GM21619 (cell line): ENCODE results near the gene MCC.
A peak's percentile ranks its signal among the peaks of the same experiment; 100 is the strongest.

ENCODE experiments used
- ATAC-seq: cut with Tn5 transposase; IDR thresholded peaks from one replicate; pipeline ENCODE4 v1.9.1; 2021; ENCODE audit not compliant: unreplicated experiment

Gene MCC

DNA sequence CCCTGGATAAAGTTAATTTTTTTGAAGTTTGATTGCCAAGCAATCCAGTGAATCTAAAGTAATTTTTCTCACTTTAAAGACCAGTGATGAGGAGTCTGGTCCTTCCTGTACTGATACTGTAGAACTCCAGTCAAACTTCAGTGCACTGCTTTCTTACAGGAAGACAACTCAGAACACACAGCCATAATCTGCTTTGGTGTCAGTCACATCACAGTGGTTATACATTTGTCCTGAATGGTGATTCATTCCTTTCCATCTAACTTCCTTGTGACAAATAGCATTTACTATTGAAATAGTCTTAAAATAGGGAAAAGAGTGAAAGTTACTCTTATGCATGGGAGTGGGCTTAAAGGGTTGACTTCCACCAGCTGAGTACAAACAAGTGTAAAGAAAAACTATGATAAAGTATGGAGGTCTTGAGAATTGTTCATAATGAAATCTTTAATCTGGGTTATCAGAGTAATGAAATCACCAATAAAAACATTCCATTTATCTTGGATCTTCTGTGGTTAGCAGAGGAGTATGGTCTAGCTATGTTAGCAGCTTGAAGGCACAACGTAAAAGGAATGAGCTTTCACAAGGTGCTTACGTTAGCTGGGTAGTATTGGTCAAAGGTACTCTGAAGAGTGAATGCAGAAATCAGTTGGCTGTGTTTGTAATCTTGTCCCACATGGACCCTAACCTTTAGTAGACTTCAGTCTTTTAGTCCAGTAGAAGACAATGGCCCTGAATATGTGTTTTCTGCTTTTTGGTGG is 470.2 kb downstream of the MCC start:
- ATAC-seq, result no peak

DNA sequence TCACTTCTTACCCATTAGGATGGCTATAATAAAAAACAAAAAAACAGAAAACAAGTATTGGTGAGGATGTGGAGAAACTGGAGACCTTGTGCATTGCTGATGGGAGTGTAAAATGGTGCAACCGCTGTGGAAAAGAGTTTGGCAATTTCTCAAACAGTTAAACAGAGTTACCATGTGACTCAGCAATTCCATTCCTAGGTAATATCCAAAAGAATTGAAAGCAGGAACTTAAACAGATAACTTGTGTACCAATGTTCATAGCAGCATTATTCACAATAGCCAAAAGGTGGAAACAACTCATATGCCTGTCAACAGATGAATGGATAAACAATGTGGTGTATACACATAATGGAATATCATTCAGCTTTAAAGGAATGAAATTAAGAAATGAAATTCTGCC is 482.8 kb downstream of the MCC start:
- no peak for ATAC-seq

GRCh38 chr5:113003763-113004162 is 484.5 kb downstream of the MCC start:
- ATAC-seq, result no peak

GRCh38 chr5:113002423-113002822 is 485.8 kb downstream of the MCC start:
- ATAC-seq, result no peak

DNA sequence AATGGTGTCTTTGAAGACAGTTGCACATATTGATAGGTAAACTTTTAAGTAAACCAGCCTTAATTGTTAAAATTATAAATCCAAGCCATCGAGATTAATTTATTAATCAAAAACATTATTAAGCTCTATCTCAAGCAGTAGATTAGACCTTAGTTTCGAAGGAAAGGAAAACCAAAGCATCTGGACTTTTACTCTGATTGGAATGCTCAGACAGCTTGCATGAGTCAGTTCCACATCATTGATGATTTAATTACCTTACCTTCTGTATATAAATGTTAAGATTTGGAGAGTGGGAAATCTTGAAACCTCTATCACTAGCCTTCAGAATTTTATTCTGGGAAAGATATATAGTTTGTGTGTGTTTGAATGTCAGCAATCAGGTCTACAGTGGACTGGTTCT is 487.8 kb downstream of the MCC start:
- no peak for ATAC-seq

DNA sequence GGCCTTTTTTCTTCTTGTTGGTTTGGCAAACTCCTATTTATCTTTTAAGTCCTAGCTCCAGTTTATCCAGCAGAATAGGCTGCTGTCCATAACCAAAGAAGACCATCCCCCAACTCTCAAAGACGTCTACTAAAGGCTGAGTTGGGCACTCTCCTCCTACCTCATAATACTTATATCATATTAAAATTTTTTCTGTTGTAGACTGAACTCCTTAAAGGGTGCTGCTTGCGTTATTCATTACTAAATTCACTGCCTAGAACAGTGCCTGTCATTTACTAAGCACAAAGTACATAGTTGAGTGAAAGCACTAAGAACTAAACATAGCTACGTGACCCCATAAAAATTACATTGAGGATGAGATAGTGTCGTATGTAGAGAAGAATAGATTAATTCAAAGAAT is 490.0 kb downstream of the MCC start:
- ATAC-seq, result no peak

DNA sequence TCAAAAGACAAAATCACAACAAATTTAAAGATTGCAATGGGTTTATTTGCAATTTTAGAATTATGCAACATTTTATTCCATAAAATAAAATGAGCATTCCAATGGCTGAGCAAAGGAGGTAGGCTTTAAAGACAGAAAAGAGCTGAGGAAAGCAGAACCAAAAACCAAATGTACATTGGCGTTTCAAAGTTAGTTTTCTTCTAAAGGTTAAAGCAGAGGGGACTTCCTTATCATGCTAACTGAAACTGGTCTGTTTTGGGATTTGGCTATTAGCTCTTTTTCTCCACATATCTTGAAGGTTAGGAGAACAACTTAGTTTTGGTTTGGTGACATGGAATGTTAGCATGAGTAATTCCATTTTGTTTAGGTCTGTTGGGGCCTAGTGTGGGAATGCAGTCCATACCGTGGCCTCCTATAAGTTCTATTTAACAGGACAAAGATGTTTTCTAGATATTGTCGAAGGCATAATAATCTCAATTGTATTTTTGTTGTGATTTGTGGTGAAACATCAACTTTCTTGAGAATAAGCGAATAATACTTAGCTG is 491.4 kb downstream of the MCC start:
- no peak for ATAC-seq

- peak; percentile 91 for ATAC-seq
Measured at GRCh38 chr5:112995764-112996618, 492.3 kb downstream of the MCC start.

- ATAC-seq, result no peak
Measured at GRCh38 chr5:112986224-112986623, 502.0 kb downstream of the MCC start.

GRCh38 chr5:112983363-112983762 is 504.9 kb downstream of the MCC start:
- no peak for ATAC-seq

- ATAC-seq, result no peak
Measured at GRCh38 chr5:112979723-112980122, 508.5 kb downstream of the MCC start.

DNA sequence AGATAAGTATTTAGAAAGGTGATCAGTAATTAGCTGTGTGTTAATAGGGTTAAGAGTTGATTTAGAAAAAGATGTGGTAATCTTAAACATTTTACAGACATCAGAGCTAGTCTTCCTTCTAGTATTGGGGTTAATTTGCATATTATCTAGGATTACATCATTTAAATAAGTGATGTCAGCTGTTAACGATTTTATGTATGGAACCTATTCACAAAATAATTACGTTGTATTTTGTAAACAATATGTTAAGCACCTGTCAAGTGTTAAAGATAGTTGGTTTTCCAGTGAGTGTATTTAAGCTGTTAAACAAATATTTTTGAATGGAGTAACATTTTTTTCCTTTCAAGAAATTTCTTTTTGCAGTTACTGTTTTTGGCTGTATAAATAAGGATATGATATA is 509.4 kb downstream of the MCC start:
- no peak for ATAC-seq

- no peak for ATAC-seq
Measured at GRCh38 chr5:112977440-112977861, 510.8 kb downstream of the MCC start.

DNA sequence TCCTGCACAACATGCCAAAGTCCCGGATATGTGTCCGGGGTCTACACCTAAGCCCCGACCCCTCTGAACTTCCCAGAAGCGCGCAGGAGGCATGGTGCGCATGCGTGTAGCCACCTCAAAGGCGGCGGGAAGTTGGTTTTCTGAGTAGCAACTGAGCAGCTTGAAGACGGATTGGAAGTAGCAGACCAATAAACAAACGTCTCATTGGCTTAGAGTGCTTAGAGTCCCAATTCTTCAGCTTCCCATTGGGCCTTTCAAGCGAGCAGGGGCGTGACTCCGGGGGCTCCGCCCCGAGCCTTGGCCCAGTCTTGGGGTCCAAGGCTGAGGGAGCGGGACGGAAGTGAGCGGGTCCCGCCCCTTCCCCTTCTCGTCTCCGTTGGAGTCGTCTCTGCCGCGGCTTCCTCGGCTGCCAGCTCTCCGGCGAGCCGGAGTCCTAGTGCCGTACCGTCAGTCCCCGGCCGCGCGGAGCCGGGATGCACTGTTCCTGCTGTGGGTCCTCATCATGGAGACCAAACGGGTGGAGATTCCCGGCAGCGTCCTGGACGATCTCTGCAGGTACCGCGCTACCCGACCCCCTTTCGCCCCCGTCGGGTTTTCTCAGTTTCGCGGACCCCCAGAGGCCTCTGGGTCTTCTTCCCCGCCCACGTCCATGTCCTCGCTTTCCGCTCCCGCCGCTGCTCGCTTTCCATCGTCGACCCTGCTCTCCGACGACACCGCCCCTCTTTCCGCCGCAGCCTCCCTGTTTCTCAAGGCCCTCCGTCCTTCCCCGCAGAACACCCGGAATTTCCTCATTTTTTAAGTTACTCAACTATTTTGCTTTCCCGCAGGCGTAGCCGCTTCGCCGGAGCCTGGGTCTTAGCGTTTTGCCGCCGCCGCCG is 511.6 kb downstream of the MCC start, which contains the start of gene DCP2:
TSS of gene DCP2 (plus strand) at position 367 of the 878 bp plus-strand sequence. CDS start at position 503, 136 bp downstream.
- ATAC-seq, result peak; percentile 97

GRCh38 chr5:112975721-112976431 is 512.4 kb downstream of the MCC start:
- peak; percentile 18 for ATAC-seq

- no peak for ATAC-seq
Measured at GRCh38 chr5:112974901-112975300, 513.4 kb downstream of the MCC start.

DNA sequence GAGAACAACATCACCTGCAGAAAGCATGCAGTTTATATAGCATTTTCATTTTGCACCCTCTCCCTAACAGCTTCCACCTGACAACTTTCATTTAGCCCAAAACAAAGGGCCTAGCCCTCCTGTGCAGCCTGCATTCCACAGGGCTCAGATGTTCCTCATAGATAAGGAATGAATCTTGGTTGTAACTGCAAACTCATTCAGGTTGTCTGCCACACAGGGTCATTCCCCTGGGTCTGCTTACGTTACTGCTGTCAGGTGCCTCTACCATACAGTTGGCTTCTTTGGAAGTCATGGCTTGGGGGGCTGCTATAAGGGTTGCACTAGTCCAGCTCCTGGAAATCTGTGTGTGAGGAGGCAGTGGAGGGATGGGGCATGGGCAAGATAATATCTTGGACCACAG is 514.3 kb downstream of the MCC start:
- no peak for ATAC-seq

- ATAC-seq, result no peak
Measured at GRCh38 chr5:112973036-112973435, 515.2 kb downstream of the MCC start.
